ENCODE results near the gene TLL2.
"Not testable (repeated sequence)": the region's sequence is repeated elsewhere in the genome, so short reads cannot be mapped to it uniquely, and the experiment has no call there.

TLL2 gene

DNA sequence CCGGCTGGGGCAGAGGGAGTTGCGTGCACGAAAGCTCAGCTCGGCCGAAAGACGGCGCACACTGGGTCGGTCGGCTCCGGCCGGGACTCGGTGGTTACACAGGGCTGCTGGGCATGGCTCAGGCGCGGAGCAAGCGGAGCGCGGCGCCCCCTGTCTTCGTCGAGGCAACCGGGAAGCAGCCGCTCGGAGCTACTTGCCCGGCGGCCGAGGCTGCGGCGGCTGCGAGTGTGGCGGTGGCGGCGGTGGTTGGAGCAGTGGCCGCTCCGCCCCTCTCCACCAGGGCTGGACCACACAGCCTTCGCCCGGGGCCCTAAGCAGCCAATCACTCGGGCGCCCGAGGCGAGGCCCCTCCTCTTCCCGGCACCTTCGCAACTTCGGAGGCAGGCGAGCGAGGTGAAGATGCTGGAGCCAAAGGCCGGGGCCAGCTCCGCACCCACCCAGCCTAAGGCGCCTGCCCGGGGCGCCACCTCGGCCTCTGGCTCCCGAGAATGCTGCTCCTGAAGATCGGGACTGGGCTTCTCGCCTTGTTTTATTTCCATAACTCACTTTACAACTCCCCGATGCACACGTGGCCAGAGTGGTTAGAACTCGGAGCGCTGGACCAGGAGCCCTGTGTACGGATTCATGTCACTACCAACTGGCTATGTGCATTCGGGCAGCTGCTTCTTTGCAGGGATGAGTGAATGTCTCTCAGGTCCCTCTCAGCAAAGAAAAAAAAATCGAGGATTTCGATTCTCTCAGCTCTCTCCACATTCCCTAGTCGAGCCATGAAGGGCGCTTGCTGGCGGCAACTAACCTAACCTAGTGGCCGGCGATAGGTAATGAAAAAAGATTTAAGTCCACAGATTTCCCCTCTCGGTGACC lies at the start of gene TLL2:
TSS of gene TLL2 (minus strand) at position 229 of the 864 bp plus-strand sequence. CDS start 241 bp downstream, outside the sequence.
- DNase-seq = peak; percentile 69 to 75

DNA sequence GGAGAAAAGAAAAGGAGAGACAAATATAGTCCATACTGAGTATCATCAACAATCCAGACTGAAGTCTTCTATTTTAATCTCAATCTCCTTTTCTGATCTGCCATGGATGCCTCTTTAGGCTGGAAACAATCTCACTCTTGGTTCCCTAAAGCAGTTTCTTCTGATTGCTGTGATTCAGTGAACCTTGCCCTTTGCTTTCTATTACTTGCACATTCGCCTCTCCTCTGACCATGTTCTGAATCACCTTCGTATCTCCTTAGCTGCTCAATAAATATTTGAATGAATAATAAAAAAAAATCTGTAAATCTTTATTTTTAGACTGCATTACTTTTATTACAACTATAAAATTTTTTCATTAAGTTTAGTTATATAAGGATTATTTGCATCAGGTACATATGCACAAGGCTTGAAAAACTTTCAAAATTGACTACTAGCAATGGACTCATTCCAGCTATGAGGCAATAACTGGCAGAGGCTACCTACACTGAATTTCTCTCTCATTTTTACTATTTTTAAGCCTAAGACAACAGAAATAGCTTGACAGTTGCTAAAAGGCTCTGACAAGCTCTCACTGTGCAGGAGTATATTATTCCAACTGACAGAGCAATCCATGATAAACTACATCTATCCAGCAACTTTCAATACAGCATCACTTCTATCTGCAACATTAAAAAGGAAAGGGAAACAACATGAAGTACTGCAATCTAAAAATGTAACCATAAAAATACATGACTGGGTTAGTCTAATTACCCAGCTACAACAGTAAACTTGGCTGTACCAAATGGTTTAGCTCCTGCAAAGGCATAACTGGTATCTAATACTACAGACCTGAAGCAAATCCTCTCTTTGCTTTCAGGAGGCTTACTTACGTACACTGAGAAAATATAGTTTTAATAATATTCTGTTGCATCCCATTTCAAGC lies 47.5 kb upstream of the TLL2 start:
- DNase-seq = no peak

DNA sequence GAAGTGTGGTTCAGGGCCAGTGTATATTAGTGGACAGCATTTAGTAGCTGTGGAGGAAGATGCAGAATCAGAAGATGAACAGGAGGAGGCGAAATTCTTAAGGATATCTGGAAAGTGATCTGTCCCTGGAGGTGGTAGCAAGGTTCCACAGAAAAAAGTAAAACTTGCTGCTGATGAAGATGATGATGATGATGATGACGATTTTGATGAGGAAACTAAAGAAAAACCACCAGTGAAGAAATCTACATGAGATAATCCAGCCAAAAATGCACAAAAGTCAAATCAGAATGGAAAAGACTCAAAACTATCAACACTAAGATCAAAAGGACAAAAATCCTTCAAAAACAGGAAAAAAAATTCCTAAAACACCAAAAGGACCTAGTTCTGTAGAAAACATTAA lies 46.8 kb upstream of the TLL2 start:
- DNase-seq = no peak

DNA sequence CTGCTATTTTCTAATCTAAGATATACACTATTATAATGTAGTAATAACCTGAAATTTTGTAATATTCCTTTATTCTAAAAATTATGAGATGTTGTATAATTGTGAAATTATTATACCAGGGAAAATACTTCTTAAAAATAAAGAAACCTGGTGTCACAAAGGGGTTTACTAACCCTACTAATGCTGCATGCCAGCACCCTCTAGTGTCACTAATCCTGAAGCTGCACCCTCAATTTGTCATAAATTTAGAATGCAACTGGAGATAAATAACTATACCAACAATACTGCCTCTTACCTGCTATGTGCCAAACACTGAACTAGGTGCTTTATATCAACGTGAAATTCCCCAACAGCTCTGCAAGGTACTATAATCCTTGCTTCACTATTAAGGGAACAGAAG lies 42.3 kb upstream of the TLL2 start:
- DNase-seq = no peak

DNA sequence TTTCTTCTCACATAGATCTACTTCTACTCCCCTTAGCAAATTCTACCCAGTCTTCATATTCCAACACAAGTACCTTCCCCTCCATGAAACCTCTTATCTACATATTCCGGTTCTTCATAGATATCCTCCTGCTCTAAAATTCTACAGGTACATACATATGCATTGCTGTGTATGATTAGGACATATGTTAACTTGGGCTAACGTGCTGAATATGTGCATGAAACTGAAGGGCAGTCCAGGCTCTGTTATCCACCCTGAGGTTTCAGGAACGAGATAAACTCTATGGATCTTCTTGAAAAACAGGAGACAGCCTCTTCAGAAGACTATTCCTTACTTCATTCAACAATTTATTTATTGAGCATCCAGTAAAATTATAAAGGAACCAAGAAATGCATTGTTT lies 41.6 kb upstream of the TLL2 start:
- no peak for DNase-seq

DNA sequence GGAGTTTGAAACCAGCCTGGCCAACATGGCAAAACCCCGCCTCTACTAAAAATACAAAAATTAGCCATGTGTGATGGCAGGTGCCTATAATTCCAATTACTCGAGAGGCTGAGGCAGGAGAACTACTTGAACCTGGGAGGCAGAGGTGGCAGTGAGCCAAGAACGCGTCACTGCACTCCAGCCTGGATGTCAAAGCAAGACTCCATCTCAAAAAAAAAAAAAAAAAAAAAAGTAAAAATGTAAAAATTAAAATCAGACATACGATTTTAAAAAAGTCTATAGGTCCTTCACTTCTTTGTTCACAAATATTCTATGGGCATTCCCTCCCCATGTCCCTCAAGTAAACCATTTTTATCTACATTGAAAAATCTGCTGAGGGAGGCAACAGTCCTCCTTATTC lies 34.9 kb upstream of the TLL2 start:
- no peak for DNase-seq

DNA sequence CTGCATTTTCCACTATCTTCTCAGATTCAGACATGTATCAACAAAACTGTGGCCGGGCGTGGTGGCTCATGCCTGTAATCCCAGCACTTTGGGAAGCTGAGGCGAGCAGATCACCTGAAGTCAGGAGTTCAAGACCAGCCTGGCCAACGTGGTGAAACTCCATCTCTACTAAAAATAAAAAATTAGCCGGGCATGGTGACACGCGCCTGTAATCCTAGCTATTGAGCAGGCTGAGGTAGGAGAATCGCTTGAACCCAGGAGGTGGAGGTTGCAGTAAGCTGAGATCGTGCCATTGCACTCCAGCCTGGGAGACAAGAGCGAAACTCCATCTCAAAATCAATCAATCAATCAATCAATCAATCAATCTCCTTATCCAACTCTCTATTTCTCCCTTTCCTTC lies 31.8 kb upstream of the TLL2 start:
- not testable (repeated sequence) for DNase-seq

DNA sequence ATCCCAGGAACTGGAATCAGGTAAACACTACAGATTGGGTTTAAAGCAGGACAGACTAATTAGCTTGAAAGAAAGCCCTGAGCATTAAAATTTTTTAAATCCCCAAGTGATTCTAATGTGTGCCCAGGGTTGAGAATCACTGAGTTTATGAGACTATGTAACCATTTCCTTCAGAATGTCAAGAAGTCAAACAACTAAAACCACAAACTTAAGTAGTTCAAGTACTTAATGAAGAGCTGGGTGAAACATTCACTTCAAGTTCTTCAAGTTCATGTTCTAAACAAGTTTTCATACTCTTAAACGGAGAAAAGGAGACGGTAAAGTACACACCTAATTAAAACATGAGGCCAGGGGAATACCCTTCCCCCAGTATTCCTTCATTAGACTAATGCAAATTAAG lies 28.2 kb upstream of the TLL2 start:
- no peak for DNase-seq

DNA sequence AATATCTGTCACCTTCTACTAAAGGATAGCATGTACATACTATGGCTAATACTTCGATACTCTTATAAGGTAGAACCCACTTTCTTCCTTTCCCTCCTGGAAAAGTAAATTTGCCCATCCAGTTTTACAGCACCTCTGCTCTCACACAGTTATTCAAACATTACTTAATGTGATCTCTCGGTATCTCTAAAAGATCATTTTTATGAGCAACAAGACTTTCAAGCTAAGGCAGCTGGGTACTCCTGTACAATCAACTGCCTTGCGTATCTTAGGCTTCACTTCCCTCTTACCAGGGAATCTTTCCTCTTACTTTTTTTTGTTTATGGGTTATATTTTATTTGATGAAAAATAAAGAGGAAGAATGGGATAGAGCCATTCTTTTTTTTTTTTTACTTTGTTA lies 26.5 kb upstream of the TLL2 start:
- no peak for DNase-seq

DNA sequence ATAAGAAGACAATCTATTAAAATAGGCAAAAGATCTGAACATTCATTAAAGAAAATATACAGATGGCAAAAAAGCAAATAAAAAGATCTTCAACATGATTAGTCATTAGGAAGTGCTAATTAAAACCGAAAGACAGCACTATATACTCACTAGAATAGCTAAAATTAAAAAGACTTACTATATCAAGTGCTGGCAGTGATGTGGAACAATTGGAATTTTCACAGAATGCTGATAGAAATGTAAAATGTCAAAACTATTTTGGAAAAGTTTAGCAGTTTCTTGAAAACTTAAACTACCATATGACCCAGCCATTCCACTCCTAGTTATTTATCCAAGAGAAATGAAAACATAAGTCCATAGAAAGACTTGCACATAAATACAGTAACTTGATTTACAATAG lies 25.0 kb upstream of the TLL2 start:
- DNase-seq = no peak

DNA sequence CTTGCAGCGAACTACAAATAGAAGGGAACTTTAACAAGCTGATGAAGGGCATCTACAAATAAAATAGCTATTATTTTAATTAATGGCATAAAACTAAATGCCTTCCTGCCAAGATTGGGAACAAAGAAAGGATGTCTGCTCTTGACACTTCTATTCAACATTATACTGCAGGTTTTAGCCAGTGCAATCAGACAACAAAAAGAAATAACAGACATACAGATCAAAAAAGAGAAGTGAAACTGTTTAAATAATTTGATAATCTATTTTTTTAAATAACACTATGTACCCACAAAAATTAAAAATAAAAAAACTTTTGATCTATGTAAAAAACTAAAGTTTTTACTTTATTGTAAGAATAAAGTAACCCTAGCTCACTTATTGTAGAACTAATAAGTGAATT lies 22.4 kb upstream of the TLL2 start:
- no peak for DNase-seq

DNA sequence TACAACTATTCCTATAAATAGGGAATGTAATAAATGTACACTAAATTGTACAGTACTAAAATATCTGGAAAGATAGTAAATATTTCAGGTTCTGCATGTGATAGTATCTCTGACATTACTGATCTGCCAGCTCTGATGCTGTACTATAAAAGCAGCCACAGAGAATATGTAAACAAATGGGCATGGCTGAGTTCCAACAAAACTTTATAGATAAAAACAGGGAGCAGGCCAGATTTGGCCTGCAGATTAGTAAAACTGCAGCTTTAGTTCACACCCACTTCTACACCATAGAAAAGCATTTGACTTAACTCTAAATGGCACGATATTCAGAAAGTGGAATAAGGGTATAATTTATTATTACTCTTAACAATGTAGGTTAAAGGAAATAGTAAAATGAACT lies 18.8 kb upstream of the TLL2 start:
- no peak for DNase-seq

DNA sequence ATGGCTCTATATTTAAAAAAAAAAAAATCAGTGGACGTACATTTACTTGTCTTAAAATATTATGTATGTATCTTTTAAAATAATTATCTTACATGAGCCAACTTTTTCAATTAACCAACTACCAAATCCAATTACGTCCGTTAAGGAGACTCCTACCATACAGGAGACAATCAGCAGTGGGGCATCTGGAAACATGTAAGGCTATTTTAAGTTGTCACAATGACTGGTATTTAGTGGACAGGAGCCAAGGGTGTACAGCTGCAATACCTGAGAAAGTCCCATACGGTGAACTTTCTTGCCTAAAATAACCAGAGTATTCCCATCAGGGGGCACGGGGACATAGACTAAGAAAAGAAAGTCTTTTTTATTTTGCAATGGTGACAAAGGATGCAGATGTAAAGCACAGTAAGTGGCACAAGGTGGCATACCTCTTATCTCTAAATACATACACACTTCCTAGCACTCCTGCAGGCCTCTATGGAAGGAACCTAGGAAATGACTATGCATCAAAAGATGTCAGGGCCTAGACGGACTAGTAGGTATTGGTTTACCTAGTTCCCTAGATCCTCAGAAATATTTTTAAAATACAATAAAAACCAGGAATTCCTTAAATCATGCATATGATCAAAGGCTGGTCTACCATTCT lies 16.0 kb upstream of the TLL2 start:
- DNase-seq = no peak

DNA sequence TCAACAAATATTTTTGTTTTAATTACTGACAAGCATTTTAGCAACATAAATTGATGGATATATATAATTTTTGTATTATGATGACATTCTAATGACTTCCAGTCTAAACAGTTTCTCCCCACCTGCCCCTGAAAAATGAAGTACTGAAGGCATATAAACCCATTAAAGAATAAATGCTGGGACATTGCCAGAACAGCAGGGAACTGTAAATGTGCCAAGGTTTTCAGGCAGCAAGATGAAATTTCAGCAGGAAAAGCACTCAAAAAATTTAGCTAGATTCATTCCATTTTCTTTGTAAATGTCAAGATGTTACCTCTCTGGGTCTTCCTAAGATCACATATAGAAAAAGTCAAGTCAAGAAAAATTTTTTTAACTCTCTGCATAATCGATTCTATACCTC lies 11.0 kb upstream of the TLL2 start:
- no peak for DNase-seq

DNA sequence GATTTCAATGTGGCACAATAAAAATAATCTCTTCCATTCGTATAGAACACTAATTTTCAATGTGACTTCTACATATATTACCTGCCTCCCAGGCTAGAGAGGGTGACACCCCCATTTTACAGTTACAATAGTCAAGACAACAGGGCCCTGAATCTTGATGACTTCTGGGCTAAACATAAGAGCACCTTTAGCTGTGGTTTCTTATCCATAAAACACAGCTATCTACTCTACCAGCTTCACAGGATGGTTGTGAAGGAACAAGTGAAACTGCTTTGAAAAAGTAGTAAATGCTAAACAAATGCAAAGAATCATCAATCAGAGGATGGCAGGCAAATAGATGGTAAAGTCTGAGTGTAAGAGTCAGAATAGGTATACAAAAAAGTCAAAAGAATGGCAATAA lies 3.6 kb upstream of the TLL2 start:
- no peak for DNase-seq

DNA sequence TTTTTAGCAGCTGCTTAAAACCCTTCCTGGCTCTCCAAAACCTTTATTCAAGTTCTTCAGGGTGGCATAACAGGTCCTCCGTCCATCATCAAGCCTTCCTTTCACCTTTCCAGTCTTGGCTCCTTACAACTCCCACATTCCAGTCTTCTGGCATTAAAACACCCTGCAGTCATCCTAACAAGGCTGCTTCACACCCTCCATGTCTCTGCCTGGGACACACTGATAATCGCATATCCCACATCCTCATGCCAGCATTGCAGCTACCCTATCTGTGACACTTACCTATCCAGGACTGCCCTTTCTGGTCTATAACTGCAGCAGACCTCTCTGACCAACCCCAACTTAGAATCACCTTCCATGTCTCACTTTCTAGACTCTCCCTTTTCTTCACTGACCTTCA lies 2.6 kb upstream of the TLL2 start:
- DNase-seq = no peak

DNA sequence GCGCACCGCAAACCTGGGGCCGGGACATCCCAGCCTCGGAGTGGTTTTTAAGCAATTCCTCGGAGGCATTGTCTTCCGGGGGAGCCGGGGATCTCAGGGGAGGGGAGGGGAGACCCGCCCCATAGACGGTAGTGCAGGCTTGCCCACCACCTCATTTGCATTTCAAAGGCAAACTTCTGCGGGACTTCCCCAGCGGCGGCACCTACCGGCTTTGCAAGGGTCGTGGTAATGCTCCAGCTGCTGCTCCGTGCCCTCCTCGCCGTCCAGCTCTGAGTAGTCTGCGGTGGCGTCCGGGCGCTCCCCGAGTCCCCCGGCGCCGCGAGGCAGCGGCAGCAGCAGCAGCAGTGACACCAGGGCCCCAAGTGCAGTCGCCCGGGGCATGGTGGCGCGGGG lies 425 bp downstream of the TLL2 start:
- DNase-seq = peak; percentile 41 to 51

DNA sequence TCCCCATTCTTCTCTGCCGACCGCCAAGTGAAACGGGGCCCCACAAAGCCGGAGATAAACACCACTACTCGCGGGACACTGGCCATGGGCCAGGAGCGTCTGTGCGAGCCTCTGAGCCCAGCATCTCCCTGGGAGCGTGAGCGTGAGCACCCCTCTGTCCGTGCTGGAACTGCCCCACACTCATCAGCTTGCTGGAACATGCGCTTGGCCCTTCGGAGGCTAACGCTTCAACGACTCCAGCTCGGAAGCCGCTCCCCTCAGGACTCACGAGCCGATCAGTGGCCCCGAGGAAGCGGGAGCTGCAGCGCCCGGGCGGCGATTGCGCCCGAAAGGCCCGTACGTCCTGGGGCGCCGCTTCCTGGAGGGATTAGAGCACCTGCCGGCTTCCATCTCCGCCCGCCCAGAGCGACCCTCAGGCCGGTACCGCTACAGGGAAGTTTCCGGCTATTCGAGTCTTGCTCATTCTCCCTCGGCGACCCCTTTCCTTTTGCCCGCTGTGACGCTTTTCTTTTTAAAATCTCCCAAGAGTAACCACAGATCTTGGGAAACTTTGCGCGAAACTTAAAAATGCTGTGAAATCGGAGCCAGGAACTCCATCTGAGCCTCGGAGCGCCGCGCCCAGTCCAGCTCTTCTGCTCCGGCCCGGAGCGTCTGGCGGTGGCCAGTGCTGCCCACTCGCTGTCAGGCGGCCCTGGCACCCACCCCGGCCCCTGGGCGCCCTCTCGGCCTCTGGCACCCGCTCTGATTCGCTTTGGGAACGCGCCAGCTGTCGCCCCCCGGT lies 1.0 kb downstream of the TLL2 start:
- DNase-seq = peak in 1 of 2 experiments; percentile 21

DNA sequence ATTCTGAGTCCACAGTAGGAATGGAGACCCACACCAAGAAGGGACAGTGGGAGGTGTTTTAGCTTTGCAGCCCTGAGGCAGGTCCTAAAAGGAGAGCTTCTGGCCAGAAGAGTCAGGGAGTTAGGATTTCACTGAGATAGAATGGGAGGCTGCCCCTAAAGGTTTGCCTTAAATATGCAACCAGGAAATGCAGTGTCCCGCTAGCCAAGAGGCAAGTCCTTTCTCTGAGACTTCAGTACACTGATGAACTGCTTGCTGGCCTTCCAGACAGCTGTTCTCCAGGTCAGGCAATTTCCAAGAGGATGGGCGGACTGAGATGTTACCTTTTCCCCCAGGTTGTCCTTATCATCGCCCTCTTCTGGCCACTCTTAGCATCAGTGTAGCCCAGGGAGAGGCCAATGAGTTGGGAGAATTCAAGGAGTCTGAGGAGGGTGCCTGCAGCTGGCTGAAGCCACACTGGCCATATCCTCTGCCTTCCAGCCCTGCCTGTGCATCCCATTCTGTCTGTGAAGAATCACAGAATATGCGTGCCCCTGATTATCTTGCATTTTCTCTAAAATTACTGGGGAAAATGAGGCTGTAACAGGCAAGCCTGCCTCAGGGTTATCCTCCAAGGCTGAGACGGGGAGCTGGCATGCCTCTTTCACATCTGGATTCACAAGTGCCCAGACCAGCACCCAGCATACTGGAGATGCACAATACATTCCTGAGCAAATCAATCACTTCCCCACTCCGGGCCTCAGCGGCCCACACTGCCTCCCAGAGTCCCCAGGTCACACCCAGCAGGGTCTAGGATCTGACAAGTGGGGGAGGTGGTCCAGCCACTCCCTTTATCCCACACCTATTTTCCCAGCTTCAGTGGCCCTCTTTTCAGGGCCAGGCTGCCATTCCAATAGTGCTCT lies 2.4 kb downstream of the TLL2 start:
- DNase-seq = peak in 1 of 2 experiments; percentile 46

DNA sequence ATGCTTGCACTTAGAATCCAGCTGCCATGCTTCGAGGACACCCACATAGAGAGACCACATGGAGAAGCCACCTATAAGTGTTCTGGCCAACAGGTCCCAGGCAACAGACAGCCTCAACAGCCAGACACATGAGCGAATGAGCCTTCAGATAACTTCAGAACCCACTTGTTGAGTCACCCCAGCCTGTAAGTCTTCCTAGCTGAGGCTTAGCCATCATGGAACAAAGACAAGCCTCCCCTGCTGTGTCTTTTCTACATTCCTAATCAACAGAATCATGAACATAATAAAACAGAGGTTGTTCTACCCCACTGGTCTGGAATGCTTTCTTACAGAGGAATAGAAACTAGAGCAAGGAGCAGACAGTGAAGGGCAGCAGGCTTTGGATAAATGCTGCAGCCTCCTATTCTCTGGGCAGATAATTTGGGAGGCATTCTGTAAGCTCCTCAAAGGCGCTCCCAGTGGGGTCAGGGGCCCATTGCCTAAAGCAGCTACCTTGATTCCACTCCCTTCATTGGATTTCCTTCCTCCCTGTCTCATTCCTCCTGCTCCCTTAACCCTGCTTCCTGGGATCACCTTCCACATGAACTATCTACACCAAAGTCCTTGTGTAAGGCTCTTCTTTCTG lies 4.6 kb downstream of the TLL2 start:
- no peak for DNase-seq

DNA sequence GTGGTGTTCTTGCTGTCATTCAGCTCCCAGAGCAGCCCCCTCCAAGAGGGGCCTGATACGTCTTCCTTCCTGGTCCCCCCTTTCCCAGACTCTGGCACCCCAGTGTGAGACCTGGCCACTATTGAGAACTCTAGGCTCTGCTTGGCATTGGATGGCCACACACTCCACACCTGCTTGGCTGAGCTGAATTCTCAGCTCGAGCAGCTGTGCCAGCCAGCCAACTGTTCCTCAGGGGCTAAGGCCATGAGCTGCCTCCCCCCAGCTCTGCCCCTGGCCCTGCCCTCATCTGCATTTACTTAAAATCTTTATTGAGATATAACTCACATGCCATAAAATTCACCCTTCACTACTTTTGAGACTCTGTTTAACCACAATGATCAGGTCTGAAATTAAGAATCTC lies 6.7 kb downstream of the TLL2 start:
- DNase-seq = no peak
